ENCODE data around the gene FYB2.

- TF ChIP-seq CTCF (IDR thresholded peaks at IDR 0.05; ENCODE audit: low read depth, low read length, poor library complexity, severe bottlenecking) (no peak), EZH2phosphoT487 (IDR thresholded peaks at IDR 0.05; ENCODE audit: borderline replicate concordance, low read length) (no peak)
Observed at GRCh38 chr1:56816909-56817308, 2.3 kb downstream of the FYB2 start.
